ENCODE results near the gene KCNIP3.

- no peak for TF ChIP-seq CTCF (conservative IDR thresholded peaks at IDR 0.05)
- TF ChIP-seq ZFX (IDR thresholded peaks at IDR 0.05): no peak
Observed at GRCh38 chr2:95316466-95317122, 19.4 kb downstream of the KCNIP3 start.

Measured in C4-2B (cell line).